Aorta (tissue), 5 donors: ENCODE data around the gene NBEA. TPM values are rescaled to one million over a fixed set of nuclear protein-coding genes. Genes with fewer than 3 reads are reported as not detected.

Experiments
- ATAC-seq: fragments of 200-7000 bp; cut with Tn5 transposase; one replicate; pipeline ENCODE4 v1.9.1; 2022; ENCODE audit warnings: moderate library complexity; ENCODE audit not compliant: low FRiP score
- DNase-seq, 2 donors: peaks; one replicate each; pipeline ENCODE4 v3.0.0-alpha.2; 2020
- H3K27ac ChIP-seq, 2 donors: one replicate each; pipeline ENCODE4 v1.5.1; 2013; ENCODE audit warnings: low read length in 2 of 2, mild to moderate bottlenecking in 2 of 2, moderate library complexity in 2 of 2, control low read depth in 1 of 2, inconsistent platforms in 1 of 2, low read depth in 1 of 2
- H3K27me3 ChIP-seq, 2 donors: one replicate each; pipeline ENCODE4 v1.6.1; 2013; ENCODE audit warnings: control low read depth in 1 of 2, low read length in 1 of 2, mild to moderate bottlenecking in 1 of 2, moderate library complexity in 1 of 2; ENCODE audit not compliant: insufficient read depth in 2 of 2, control insufficient read depth in 1 of 2
- H3K36me3 ChIP-seq, 2 donors: one replicate each; pipeline ENCODE4 v1.6.1; 2013; ENCODE audit warnings: control low read depth in 1 of 2, low read length in 1 of 2, mild to moderate bottlenecking in 1 of 2; ENCODE audit not compliant: insufficient read depth in 2 of 2, control insufficient read depth in 1 of 2
- H3K4me1 ChIP-seq, 2 donors: one replicate each; pipeline ENCODE4 v1.6.1; 2013; ENCODE audit warnings: low read length in 2 of 2, control low read depth in 1 of 2, mild to moderate bottlenecking in 1 of 2, moderate library complexity in 1 of 2; ENCODE audit not compliant: insufficient read depth in 2 of 2, control insufficient read depth in 1 of 2
- H3K4me3 ChIP-seq, 2 donors: one replicate each; pipeline ENCODE4 v1.5.1; 2013; ENCODE audit warnings: low read length in 2 of 2, control low read depth in 1 of 2, mild to moderate bottlenecking in 1 of 2
- H3K9me3 ChIP-seq: one replicate; pipeline ENCODE4 v1.6.1; 2013; ENCODE audit warnings: mild to moderate bottlenecking, low read length; ENCODE audit not compliant: control insufficient read depth
- WGBS, 2 donors: extraction: QIAGEN DNeasy Blood & Tissue Kit; methylation state at CpG; one replicate each; pipeline ENCODE4 v1.1.7; 2013; 5-methylcytosine and 5-hydroxymethylcytosine counted together
- intact Hi-C, 2 donors: fragments of 100-400 bp; cut with DNase I; formaldehyde crosslinking; loops; one replicate each; pipeline versions ENCODE4 v1.14.2 to v1.15.0; 2022
- polyA plus RNA-seq, 2 donors: library from polyadenylated mRNA; stranded (reverse); fragments of 200-250 nt; gene quantifications; one replicate each; pipeline ENCODE4 v1.2.3, GENCODE V29; 2013
- total RNA-seq, 2 donors: library from RNA; stranded (reverse); fragmentation: NEBNext Ultra II Directional; extraction: Animal tissue kit (Norgen Biotek cat#: 25700); gene quantifications; one replicate each; pipeline ENCODE4 v1.2.1, GENCODE V29; 2021
- donor health status: healthy with polysubstance abuse.
- donor health status: Bipolar disorder and iron deficiency.
- donor health status: DM: no; HTN: no; CAD: no.
- donor health status: DM: no; HTN: no; CAD: no.
- donor health status: DM: yes; HTN: yes; CAD: no.

The NBEA gene
- total and polyA plus RNA-seq, 4 donors: 1.9 to 14.7 (median 8.8) TPM

- intact Hi-C loops: no loop called here
- H3K4me3 ChIP-seq: no peak overlapping the region
- no peaks in the 10 kb centered on the region for H3K4me1 ChIP-seq
- no peaks in the 10 kb centered on the region for H3K27me3 ChIP-seq
- ATAC-seq (no peak), DNase-seq (no peak)
- no peaks in the 10 kb centered on the region for H3K36me3 ChIP-seq
- WGBS, 2 donors: 69 to 79% methylated on average over 1 of the region's 1 CpG
- no peaks in the 10 kb centered on the region for H3K9me3 ChIP-seq
- H3K27ac ChIP-seq: no peak overlapping the region
Observed at GRCh38 chr13:35279500-35279899, 337.4 kb downstream of the NBEA start.

GRCh38 chr13:35283856-35284255, 341.8 kb downstream of the NBEA start:
- H3K9me3 ChIP-seq: no peaks in the 10 kb centered on the region
- H3K27me3 ChIP-seq: no peaks in the 10 kb centered on the region
- peaks cover 0 to 2% of the 10 kb centered on the region in 2 donors for H3K4me1 ChIP-seq
- no peak for ATAC-seq
- no peak for DNase-seq
- H3K36me3 ChIP-seq: no peaks in the 10 kb centered on the region
- H3K27ac ChIP-seq: no peak overlapping the region
- H3K4me3 ChIP-seq: no peak overlapping the region
- WGBS, 2 donors: 45 to 72% methylated on average over 1 of the region's 1 CpG
- intact Hi-C loops: no loop called here

GRCh38 chr13:35285677-35286076, 343.6 kb downstream of the NBEA start:
- intact Hi-C loops: no loop called here
- WGBS, 2 donors: 63 to 74% methylated on average over 4 of the region's 4 CpGs
- Histone ChIP-seq H3K27ac (no peak overlapping the region), H3K27me3 (no peaks in the 10 kb centered on the region), H3K36me3 (no peaks in the 10 kb centered on the region), H3K9me3 (no peaks in the 10 kb centered on the region), H3K4me1 (peaks cover 0 to 2% of the 10 kb centered on the region in 2 donors), H3K4me3 (no peak overlapping the region)
- ATAC-seq (no peak), DNase-seq (no peak)

GRCh38 chr13:35292329-35292728, 350.3 kb downstream of the NBEA start:
- H3K4me3 ChIP-seq: no peak overlapping the region
- H3K36me3 ChIP-seq: no peaks in the 10 kb centered on the region
- no peaks in the 10 kb centered on the region for H3K9me3 ChIP-seq
- H3K27me3 ChIP-seq: no peaks in the 10 kb centered on the region
- no peak for ATAC-seq
- no peak overlapping the region for H3K27ac ChIP-seq
- no peak for DNase-seq
- 77 to 86% methylated on average over 1 of the region's 1 CpG for WGBS, 2 donors
- intact Hi-C loops: no loop called here
- H3K4me1 ChIP-seq: no peaks in the 10 kb centered on the region

- no peaks in the 10 kb centered on the region for H3K4me1 ChIP-seq
- no peaks in the 10 kb centered on the region for H3K36me3 ChIP-seq
- intact Hi-C loops: no loop called here
- H3K9me3 ChIP-seq: no peaks in the 10 kb centered on the region
- no peaks in the 10 kb centered on the region for H3K27me3 ChIP-seq
- DNase-seq (no peak), ATAC-seq (no peak)
- H3K4me3 ChIP-seq: no peak overlapping the region
- no peak overlapping the region for H3K27ac ChIP-seq
Observed at GRCh38 chr13:35293579-35294226, 351.6 kb downstream of the NBEA start.

GRCh38 chr13:35309706-35310105, 367.6 kb downstream of the NBEA start:
- no peak for ATAC-seq
- Histone ChIP-seq H3K27ac (no peak overlapping the region), H3K36me3 (no peaks in the 10 kb centered on the region), H3K4me3 (no peak overlapping the region), H3K9me3 (no peaks in the 10 kb centered on the region), H3K4me1 (no peaks in the 10 kb centered on the region), H3K27me3 (no peaks in the 10 kb centered on the region)
- WGBS, 2 donors: 73 to 86% methylated on average over 2 of the region's 2 CpGs
- DNase-seq: no peak
- intact Hi-C loops: no loop called here

GRCh38 chr13:35332134-35332533, 390.1 kb downstream of the NBEA start:
- no peak overlapping the region for H3K4me3 ChIP-seq
- H3K9me3 ChIP-seq: no peaks in the 10 kb centered on the region
- no peaks in the 10 kb centered on the region for H3K4me1 ChIP-seq
- ATAC-seq (no peak), DNase-seq (no peak)
- intact Hi-C loops: no loop called here
- no peak overlapping the region for H3K27ac ChIP-seq
- 88 to 92% methylated on average over 3 of the region's 3 CpGs for whole genome bisulfite sequencing, 2 donors
- no peaks in the 10 kb centered on the region for H3K36me3 ChIP-seq
- H3K27me3 ChIP-seq: no peaks in the 10 kb centered on the region

GRCh38 chr13:35333157-35333556, 391.1 kb downstream of the NBEA start:
- no peaks in the 10 kb centered on the region for H3K4me1 ChIP-seq
- intact Hi-C loops: no loop called here
- H3K9me3 ChIP-seq: no peaks in the 10 kb centered on the region
- no peak overlapping the region for H3K27ac ChIP-seq
- no peaks in the 10 kb centered on the region for H3K36me3 ChIP-seq
- no peak overlapping the region for H3K4me3 ChIP-seq
- ATAC-seq: no peak
- 97% methylated on average over 3 of the region's 3 CpGs for WGBS, 2 donors
- no peaks in the 10 kb centered on the region for H3K27me3 ChIP-seq
- no peak for DNase-seq

GRCh38 chr13:35342440-35342839, 400.4 kb downstream of the NBEA start:
- H3K9me3 ChIP-seq: no peaks in the 10 kb centered on the region
- no peaks in the 10 kb centered on the region for H3K27me3 ChIP-seq
- no peak overlapping the region for H3K4me3 ChIP-seq
- H3K4me1 ChIP-seq: no peaks in the 10 kb centered on the region
- ATAC-seq: no peak
- no peak for DNase-seq
- no peak overlapping the region for H3K27ac ChIP-seq
- intact Hi-C loops: no loop called here
- 92 to 94% methylated on average over 1 of the region's 1 CpG for WGBS, 2 donors
- no peaks in the 10 kb centered on the region for H3K36me3 ChIP-seq
